GM23338 (cell line): Measurements from ENCODE around the gene ARAP1. TPM values are rescaled to one million over a fixed set of nuclear protein-coding genes. Genes with fewer than 3 reads are reported as not detected.

Experiments used
- ATAC-seq: fragments of 200-7000 bp; cut with Tn5 transposase; 3 replicates; pipeline ENCODE4 v1.9.1; 2020
- DNase-seq: peaks from one replicate; pipeline ENCODE4 v3.0.0-alpha.2; 2015; ENCODE audit warnings: low spot score
- H2AFZ ChIP-seq: fragments of 200-600 bp; sonication (generic); 2 replicates; pipeline ENCODE4 v1.8.0; 2016; ENCODE audit warnings: antibody characterized with exemption, mild to moderate bottlenecking, moderate library complexity
- H3F3A ChIP-seq: fragments of 200-600 bp; sonication (generic); replicated peaks from 2 replicates; pipeline ENCODE4 v1.8.0; 2017; ENCODE audit warnings: antibody characterized with exemption, mixed run types, low read depth
- H3K27ac ChIP-seq: fragments of 200-600 bp; sonication (generic); 2 replicates; pipeline ENCODE4 v1.6.1; 2016; ENCODE audit warnings: low read depth
- H3K27me3 ChIP-seq: fragments of 200-600 bp; sonication (generic); 2 replicates; pipeline ENCODE4 v1.8.0; 2016; ENCODE audit warnings: mild to moderate bottlenecking, mixed run types, moderate library complexity; ENCODE audit not compliant: insufficient read depth
- H3K36me3 ChIP-seq: fragments of 200-600 bp; sonication (generic); 2 replicates; pipeline ENCODE4 v1.8.0; 2016; ENCODE audit warnings: mild to moderate bottlenecking; ENCODE audit not compliant: insufficient read depth
- H3K4me1 ChIP-seq: fragments of 200-600 bp; sonication (generic); 2 replicates; pipeline ENCODE4 v1.8.0; 2016; ENCODE audit warnings: mild to moderate bottlenecking, moderate library complexity; ENCODE audit not compliant: insufficient read depth
- H3K4me2 ChIP-seq: fragments of 200-600 bp; sonication (generic); 2 replicates; pipeline ENCODE4 v1.7.1; 2017; ENCODE audit warnings: mixed run types
- H3K4me3 ChIP-seq: fragments of 200-600 bp; sonication (generic); 2 replicates; pipeline ENCODE4 v1.6.1; 2016; ENCODE audit warnings: mixed run types
- H3K79me2 ChIP-seq: fragments of 200-600 bp; sonication (generic); replicated peaks from 2 replicates; pipeline ENCODE4 v1.8.0; 2017; ENCODE audit warnings: mild to moderate bottlenecking; ENCODE audit not compliant: insufficient read depth
- H3K9me2 ChIP-seq: fragments of 200-600 bp; sonication (generic); 2 replicates; pipeline ENCODE4 v1.8.0; 2017; ENCODE audit not compliant: insufficient read depth
- H4K20me1 ChIP-seq: fragments of 200-600 bp; sonication (generic); replicated peaks from 2 replicates; pipeline ENCODE4 v1.8.0; 2017; ENCODE audit warnings: mild to moderate bottlenecking; ENCODE audit not compliant: insufficient read depth
- H3K27ac Mint-ChIP-seq: 2 replicates; pipeline ENCODE4 v1.8.0; 2020; ENCODE audit warnings: inconsistent platforms, mild to moderate bottlenecking, moderate library complexity, mixed read lengths
- H3K27me3 Mint-ChIP-seq: 3 replicates; pipeline ENCODE4 v1.8.0; 2022; ENCODE audit warnings: low read depth, mild to moderate bottlenecking, moderate library complexity, mixed read lengths, inconsistent platforms; ENCODE audit not compliant: insufficient read depth, poor library complexity
- H3K36me3 Mint-ChIP-seq: 3 replicates; pipeline ENCODE4 v1.8.0; 2021; ENCODE audit warnings: low read depth, mild to moderate bottlenecking, inconsistent platforms, moderate library complexity, mixed read lengths
- H3K4me1 Mint-ChIP-seq: 3 replicates; pipeline ENCODE4 v1.8.0; 2020; ENCODE audit warnings: mild to moderate bottlenecking, inconsistent platforms, mixed read lengths
- H3K4me3 Mint-ChIP-seq: 3 replicates; pipeline ENCODE4 v1.8.0; 2021; ENCODE audit warnings: moderate library complexity, mild to moderate bottlenecking, inconsistent platforms, mixed read lengths
- H3K9me3 Mint-ChIP-seq: 3 replicates; pipeline ENCODE4 v1.8.0; 2020; ENCODE audit warnings: moderate library complexity, mild to moderate bottlenecking, inconsistent platforms, mixed read lengths
- EZH2phosphoT487 ChIP-seq: fragments of 200-600 bp; sonication (generic); IDR thresholded peaks from one replicate; pipeline ENCODE4 v1.8.1; 2018; ENCODE audit warnings: antibody characterized with exemption; ENCODE audit not compliant: unreplicated experiment
- JUNB ChIP-seq: IDR thresholded peaks from one replicate; pipeline ENCODE4 v1.6.1; 2016; ENCODE audit warnings: antibody characterized with exemption; ENCODE audit not compliant: unreplicated experiment
- POLR2AphosphoS5 ChIP-seq: IDR thresholded peaks from 2 replicates; pipeline ENCODE4 v1.6.1; 2016; ENCODE audit warnings: antibody characterized with exemption, low read depth
- REST ChIP-seq: IDR thresholded peaks from one replicate; pipeline ENCODE4 v1.6.1; 2018; ENCODE audit warnings: antibody characterized with exemption; ENCODE audit not compliant: unreplicated experiment
- ZNF331 ChIP-seq: fragments of 250-450 bp; sonication (Bioruptor Pico); IDR thresholded peaks from 2 replicates; pipeline ENCODE4 v1.5.0; 2020; ENCODE audit warnings: low read depth, mild to moderate bottlenecking, moderate library complexity
- ZNF462 ChIP-seq: fragments of 250-450 bp; sonication (Bioruptor Pico); IDR thresholded peaks from 2 replicates; pipeline ENCODE4 v1.5.0; 2020; ENCODE audit warnings: mild to moderate bottlenecking, moderate library complexity
- polyA plus RNA-seq: library from polyadenylated mRNA; unstranded; fragments of >200 nt; fragmentation: Nextera tagmentation; extraction: Ambion mirVana; gene quantifications from 2 replicates; pipeline ENCODE4 v1.2.1, GENCODE V29; 2016
- total RNA-seq: library from RNA; depleted of rRNA; stranded (reverse); fragments of >200 nt; shearing (Covaris generic); gene quantifications from 2 replicates; pipeline ENCODE4 v1.2.3, GENCODE V29; 2014

Gene ARAP1
- total and polyA plus RNA-seq, 2 experiments from 2014 or later: 24.5 to 116 TPM

GRCh38 chr11:72775288-72776110 lies 23.3 kb upstream of the ARAP1 start:
- Histone ChIP-seq H3K79me2 (no peaks in the 10 kb centered on the region), H3F3A (no peaks in the 10 kb centered on the region), H3K4me2 (no peak overlapping the region), H3K9me2 (no peaks in the 10 kb centered on the region), H3K4me1 (no peaks in the 10 kb centered on the region; the same call in 1 of the 2 replicates), H3K4me3 (no peak overlapping the region), H2AFZ (no peak overlapping the region), H3K36me3 (no peaks in the 10 kb centered on the region), H4K20me1 (no peaks in the 10 kb centered on the region), H3K27ac (no peak overlapping the region), H3K27me3 (peaks cover 7% of the 10 kb centered on the region)
- Mint-ChIP-seq H3K9me3 (no peaks in the 10 kb centered on the region), H3K27ac (no peak overlapping the region), H3K4me3 (no peak overlapping the region; the same call in 2 of the 3 replicates), H3K27me3 (peaks cover 5% of the 10 kb centered on the region), H3K36me3 (no peaks in the 10 kb centered on the region; the same call in 2 of the 3 replicates), H3K4me1 (peaks cover 13% of the 10 kb centered on the region)
- DNase-seq (no peak), ATAC-seq (no peak)
- TF ChIP-seq ZNF331 (CRISPR knock-in tag) (no peak), EZH2phosphoT487 (no peak), ZNF462 (CRISPR knock-in tag) (no peak), JUNB (no peak), POLR2AphosphoS5 (no peak), REST (no peak)
